ENCODE measurements around the gene NDUFB3.
A peak's percentile ranks its signal among the peaks of the same experiment; 100 is the strongest.
"Not testable (repeated sequence)": the region's sequence is repeated elsewhere in the genome, so short reads cannot be mapped to it uniquely, and the experiment has no call there.

The NDUFB3 gene

DNA sequence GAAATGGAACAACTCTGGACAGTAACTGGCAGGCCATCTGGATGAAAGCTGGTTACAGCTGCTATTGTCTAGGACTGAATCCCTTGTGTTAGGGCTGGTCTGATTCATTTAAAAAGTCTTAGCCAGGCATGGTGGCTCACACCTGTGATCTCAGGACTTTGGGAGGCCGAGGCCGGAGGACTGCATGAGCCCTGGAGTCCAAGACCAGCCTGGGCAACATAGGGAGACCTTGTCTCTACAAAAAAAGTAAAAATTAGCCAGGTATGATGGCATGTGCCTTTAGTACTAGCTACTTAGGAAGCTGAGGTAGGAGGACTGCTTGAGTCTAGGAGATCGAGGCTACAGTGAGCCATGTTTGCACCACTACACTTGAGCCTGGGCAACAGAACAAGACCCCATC lies 28.7 kb downstream of the NDUFB3 start:
- no peak for DNase-seq

DNA sequence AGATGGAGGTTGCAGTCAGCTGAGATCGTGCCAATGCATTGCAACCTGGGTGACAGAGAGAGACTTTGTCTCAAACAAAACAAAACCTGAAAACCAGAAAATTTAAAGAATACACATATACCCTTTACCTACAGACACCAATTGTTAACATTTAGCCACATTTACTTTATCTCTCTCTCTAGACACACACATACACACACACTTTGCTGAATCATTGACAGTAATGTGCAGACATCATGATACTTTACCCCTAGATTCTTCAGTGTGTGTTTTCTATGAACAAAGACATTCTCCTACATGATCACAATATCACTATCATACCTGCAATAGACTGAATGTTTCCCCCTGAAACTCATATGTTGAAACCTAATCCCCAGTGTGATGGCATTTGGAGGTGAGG lies 34.0 kb downstream of the NDUFB3 start:
- no peak for DNase-seq

DNA sequence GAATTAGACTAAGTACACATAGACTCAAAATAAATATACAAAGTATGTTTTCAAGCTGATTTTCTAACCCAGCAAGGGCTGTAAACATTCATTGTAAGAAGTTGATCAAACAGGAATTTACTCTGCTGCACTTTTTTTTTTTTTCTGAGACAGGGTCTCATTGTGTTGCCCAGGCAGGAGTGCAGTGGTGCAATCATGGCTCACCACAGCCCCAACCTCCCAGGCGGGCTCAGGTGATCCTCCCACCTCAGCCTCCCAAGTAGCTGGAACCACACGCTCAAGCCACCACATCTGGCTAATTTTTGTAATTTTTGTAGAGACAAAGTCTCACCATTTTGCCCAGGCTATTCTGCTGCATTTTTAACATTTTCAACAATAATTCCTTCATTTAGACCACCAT lies 35.8 kb downstream of the NDUFB3 start:
- no peak for DNase-seq

DNA sequence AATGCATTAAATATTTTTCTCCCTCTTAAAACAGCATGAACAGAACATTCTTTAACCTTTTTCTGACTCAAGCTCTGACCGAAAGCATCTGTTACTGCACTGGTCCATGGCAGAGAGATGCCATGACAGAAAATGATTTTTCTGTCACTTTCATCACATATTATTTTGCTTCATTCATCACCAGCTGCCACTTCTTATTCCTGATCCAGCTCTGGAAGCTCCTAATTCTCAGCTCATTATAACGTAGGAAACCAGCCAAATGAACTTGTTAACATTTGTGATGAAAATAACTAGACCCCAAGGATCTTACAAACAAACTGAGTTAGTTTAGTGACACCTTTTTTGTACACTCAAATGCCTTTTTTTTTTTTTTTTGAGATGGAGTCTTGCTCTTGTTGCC lies 36.5 kb downstream of the NDUFB3 start:
- DNase-seq = no peak

DNA sequence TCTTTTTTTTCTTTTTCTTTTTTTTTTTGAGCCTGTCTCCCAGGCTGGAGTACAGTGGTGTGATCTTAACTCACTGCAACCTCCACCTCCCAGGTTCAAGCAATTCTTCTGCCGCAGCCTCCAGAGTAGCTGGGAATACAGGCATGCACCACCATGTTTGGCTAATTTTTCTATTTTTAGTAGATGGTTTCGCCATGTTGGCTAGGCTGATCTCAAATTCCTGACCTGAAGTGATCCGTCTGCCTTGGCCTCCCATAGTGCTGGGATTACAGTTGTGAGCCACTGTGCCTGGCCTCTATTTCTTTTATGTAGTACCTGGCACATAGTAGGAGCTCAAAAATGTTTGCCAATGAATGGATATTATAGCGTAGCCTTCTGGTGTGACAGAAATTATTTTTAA lies 37.4 kb downstream of the NDUFB3 start:
- DNase-seq = no peak

DNA sequence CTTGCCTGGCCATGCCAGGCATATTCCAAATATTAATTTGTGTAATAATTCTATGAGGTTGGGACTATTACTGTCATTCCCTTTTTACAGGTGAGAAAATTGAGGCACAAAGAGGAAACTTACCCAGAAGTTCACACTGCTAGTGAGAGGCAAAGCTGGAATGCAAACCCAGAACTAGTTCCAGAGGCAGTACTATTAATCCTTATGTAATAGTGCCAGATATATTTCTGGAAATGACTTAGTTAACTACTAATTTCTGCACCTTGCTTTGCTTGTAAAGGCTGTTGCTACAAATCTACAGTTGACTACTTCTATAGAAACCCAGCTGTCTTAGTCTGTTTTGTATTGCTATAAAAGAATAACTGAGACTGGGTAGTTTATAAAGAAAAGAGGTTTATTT lies 38.8 kb downstream of the NDUFB3 start:
- DNase-seq = no peak

DNA sequence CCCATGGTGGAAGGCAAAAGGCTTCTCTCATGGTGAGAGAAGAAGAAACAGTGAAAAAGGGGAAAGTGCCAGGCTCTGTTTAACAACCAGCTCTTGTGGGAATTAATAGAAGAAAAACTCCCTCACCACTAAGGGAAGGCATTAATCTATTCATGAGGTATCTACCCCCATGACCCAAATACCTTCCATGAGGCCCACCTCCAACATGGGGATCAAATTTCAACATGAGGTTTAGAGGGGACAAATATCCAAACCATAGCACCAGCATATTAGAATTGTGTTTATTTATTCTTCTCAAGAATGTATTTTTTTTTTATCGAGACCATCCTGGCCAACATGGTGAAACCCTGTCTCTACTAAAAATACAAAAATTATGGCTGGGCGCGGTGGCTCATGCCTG lies 39.3 kb downstream of the NDUFB3 start:
- DNase-seq = no peak

DNA sequence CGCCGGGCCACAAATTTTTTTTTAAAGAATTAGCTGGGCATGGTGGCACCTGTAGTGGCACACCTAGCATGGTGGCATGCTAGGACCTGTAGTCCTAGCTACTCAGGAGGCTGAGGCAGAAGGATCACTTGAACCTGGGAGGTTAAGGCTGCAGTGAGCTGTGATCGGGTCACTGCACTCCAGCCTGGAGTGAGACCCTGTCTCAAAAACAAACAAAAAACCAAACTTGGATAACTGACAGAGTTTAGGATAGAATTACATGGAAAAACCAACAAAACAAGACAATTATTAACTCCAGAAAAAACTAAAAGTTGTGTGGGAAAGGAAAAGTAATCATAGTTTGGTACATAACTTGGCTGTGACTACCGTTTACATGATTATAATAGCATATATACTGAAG lies 42.5 kb downstream of the NDUFB3 start:
- no peak for DNase-seq

DNA sequence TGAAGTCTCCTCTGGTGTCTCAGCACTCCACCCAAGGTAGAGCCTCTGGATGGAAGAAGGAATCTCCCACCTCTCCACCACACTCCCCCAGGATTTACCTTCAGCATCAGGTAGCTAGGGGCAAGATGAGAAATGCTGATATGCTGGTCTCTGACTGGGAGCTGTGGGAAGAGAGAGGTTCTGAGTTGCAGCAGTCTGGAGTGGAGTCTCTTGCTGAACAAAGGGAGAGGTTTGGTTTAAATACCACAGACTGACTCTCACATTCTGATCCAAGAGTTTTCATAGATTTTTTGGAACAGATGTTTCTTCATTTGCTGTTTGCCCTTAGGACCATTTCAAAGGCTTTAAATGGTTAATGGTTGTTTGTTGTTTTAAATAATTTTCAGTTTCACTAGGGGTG lies 43.0 kb downstream of the NDUFB3 start:
- no peak for DNase-seq

DNA sequence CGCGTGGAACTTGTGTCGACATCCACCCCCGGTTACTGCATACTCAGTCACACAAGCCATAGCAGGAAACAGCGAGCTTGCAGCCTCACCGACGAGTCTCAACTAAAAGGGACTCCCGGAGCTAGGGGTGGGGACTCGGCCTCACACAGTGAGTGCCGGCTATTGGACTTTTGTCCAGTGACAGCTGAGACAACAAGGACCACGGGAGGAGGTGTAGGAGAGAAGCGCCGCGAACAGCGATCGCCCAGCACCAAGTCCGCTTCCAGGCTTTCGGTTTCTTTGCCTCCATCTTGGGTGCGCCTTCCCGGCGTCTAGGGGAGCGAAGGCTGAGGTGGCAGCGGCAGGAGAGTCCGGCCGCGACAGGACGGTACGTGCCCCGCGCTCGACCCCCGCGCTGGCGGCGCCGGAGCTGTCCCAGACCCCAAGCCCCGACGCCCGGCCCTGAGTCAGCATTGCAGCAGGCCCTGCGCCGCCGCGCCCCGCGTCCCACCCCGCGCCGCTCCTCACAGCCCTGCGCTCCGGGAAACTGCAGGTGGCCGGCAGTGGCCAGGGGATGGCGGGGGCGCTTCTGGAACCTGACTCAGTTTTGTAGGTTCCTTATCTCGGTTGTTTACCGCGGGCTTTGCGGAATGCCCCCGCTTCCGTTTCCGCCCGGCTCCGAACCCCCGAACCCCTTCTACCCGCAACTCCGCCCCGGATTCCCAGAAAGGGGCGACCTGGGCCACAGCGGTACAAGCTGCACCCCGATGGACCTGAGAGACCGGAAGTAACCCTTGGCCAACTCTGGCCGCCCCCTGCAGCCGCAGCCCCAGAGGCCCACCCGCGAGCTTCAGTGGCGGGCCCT lies 44.5 kb downstream of the NDUFB3 start, which contains the start of gene CFLAR:
Gene CFLAR (plus strand): TSS at position 50 of the 844 bp plus-strand sequence. CDS start 13,702 bp downstream, outside the sequence.
- DNase-seq = peak; percentile 69 to 74

DNA sequence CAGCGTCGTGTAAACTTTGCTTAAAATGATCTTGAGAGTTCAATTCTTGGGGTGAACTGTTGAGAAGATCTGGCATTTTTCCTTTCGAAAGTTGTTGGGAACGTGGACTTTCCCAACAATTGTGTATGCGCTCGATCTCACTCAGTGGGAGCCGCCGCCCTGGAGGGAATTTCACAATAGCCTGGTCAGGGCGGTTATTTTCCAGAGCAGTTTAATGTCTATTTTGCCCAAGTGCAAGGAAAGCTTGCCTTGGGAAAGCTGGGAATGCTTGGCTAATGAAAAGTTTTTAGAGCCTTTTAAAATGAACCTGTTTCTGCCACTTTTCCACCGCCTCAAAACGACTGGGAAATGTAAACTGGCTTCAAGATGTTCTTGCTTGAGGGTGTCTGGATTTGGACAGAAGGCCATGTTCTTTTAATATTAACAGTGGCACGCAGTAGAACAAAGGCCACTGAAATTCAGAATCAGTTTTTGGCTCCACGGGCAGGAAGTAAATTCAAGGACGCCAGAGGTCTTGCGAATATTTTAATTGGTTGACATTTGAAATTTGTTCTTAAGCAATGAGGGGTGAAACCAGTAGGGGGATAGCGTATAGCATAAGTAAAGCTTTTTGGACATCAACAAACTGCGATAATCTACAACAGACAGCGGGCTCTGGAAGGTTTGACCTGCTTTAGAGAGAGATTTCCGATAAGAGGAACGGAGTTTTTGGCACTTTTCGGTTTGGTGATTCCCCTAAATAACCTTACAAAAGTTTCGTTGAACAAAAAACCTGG lies 45.3 kb downstream of the NDUFB3 start:
- peak; percentile 29 to 55 for DNase-seq

DNA sequence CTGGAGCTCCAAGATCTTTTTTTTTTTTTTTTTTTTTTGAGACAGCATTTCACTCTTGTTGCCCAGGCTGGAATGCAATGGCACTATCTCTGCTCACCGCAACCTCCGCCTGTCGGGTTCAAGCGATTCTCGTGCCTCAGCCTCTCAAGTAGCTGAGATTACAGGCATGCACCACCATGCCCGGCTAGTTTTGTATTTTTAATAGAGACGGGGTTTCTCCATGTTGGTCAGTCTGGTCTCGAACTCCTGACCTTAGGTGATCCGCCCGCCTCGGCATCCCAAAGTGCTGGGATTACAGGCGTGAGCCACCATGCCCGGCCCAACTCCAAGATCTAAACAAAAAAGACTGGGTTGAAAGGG lies 45.9 kb downstream of the NDUFB3 start:
- DNase-seq = not testable (repeated sequence)

DNA sequence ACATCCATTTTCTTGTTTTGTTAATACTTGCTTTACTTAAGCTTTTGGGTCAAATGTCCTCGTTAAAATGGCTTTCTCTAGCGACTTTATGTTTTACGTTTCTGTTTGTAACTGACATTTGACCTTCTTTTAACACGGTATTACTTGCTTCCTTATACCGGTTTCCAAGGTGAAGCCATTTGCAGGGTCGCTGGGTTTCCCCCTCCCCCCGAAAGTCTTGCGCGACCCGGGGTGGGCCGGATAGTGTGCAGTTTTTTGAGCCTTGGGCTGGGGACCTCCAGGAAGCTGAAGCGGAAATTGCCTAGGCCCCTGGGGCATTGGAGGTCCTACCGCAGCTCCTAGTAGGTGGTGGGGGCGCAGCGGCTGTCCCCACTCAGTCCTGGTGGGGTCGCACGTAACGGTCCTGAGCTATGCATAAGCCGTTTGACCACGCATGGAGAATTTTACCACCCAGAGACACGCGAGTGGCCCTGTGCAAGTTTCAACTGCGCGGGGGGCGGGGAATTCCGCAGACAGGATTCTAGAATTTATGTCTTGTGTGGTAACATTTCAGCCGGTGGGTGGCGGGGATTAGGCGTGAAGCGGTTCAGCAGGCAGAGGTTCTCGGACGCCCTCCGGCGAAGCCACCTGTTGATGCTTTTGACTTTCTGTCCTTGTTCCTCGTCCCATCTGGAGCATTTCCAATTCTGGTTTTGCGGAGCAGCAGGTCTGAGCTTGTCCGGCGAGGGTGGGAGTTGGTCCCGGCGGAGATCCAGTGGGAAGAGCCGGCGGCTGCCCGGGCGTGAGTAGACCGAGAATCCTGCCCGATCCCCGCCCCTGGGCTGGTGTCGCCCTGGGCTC lies 46.5 kb downstream of the NDUFB3 start:
- no peak for DNase-seq

DNA sequence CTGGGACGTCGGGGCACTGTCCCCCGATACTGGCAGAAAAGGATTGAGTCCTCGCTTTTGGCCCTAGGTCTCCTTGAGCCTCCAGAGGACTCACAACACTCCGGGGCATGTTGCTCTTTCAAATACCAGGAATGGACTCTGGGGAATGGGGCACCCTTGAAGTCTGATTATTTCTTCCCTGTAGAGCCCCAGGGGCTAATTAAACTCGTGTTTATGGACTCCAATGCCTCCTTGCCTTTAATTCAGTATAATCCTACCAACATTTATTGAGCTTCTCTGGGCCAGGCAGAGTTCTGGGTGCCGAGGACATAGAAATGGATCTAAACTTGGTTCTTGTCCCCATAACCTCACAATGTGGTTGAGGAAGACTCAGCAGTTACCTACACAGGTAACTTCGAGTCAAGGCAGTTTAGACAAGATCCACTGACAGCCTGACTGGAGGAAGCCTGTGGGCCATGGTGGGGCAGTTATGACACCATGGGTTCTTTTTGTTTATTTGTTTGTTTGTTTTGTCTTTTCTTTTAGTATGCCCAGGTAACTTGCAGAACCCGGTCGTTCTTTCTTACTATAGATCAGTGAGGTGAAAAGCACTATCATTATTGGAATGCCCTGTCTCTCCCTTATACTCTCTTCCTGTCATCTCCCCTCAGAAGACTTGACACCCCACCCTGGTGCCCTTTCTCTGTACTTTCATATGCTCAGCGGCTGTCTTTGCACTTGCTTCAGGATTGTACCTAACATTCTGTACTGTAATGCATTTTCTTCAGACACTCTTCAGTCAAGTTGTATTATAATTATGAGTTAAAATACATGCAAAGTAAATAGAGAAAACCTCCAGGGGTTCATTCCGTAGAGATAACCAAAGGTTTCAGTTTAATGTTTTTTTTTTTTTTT lies 47.4 kb downstream of the NDUFB3 start:
- DNase-seq = no peak

DNA sequence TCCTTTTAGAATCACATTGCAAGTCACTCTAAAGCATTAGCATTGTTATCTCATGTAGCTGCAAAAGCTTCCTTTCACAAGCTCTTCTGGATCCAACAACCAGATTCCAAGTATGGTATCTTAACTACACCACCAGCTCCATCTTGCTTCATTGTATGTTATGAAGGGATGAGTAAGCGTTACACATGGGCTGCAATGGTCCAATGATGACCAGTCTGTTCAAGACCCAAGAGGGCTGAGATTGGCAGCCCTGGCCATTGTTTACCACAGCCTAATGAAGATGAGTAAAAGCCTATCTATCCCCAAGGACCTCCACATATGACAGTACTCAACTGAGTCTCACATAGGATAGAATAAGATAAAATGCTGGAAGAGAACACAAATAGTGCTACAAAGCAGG lies 50.5 kb downstream of the NDUFB3 start:
- DNase-seq = no peak

DNA sequence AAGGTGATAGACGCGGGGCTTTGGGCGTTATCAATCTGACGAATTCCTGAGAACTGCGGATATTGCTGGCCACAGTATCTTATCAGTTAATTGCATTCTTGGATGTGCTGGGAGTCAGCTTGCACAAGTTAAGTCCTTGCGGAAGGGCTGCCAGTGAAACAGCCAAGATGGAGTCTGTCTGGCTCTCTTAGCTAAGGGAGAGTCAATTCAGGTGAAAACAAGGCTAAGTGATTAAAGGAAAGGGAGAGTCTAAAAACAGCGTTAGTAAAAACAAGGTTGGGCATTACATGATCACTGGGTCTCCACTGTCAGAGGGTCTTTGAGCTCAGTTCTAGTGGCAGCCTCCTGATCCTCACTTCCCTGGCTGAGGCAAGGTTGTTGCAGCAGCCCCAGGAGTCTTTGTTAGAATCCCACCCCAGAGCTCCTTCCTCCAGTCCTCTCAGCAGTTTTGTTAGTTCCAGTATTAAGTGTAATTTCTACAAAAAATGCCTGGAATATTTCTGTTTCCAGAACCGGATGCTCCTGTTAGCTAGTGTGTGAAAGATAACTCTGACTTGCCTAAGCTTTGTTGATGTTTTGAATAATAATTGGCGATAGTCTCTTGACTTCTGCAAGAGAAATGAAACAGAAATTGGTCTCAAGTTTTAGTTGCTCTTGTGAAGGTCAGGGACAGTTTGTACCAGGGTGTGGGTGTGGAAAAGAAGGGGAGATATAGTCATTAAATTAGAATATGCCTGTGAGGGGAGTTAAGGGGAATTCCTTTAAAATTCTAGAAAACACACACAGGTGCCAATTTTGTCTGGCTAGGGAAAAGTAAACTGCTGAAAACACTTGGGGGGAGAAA lies 54.7 kb downstream of the NDUFB3 start:
- no peak for DNase-seq

DNA sequence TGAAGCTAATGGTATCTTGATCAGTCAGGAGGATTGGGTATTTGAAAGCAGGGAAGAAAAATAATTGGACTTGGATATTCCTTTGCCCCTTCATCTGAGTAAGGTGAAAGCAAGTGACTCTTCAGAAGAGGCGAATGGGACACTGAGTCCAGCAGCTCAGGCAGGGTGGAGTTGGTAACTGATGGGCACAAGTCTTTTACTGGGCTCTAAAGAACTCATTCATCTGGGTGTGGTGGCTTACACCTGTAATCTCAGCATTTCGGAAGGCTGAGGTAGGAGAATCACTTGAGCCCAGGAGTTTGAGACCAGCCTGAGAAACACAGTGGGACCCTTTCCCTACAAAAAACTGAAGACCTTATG lies 55.3 kb downstream of the NDUFB3 start:
- no peak for DNase-seq

DNA sequence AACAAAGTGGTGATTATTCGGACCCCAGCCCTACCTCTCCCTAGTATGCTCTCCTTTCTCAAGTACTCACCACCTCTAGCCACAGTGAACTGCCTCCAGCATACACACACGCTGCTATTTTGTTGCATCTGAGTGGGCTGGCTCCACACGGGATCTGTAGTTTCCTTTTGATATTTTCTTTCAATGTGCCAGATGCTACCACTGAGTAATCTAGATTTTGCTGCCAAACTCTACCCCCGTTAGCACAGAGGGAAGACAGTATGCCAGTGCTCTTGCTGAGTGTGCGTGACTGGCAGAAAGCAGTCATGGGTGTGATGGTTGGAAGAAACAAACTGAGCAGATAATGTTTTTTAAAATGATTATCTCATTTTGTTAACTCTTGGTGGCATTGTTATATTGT lies 55.8 kb downstream of the NDUFB3 start:
- no peak for DNase-seq

DNA sequence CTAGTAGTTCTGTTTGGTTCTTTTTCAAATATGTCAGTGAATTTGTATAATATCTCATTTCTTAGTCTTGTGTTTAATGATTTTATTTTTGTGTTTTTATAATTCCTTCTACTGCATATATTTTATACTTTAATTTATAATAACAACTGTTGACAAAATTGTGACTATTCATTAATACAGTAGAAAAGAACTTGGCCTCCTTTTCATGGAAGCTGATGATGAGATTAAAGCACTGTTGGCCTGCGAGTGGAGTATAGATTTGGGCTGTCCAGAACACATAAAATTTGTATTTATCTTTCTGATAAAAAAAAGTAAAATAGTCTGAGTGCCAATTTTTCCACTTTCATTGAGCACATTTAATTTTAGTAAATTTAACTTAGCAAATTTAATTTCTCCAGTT lies 56.2 kb downstream of the NDUFB3 start:
- DNase-seq = no peak

DNA sequence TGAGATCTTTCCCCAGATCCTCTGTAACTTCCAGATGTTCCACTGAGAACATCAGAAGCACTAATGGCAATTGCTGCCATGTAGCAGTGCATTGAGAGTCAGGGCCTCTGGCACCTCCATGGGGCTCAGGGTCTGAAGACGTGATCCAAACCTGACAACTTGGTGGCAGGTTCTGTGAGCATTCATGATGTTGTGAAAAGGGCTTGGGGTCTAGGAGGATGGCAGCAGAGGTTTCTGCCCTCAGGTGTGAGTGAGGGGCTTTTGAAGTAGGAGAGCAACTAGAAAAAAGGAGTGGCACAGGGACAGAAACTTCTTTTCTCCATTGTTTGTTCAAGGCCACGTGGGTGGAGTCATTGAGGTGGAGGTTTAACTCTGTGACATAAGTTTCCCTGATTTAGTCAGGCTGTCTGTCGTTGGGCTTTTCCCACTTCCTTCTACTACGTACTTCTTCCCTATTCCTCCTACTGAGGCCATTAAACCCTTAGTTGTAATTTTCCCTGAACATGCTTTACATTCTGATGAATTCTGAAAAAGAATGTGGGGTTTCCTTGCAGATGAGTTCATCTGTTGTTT lies 57.2 kb downstream of the NDUFB3 start:
- DNase-seq = no peak
